GM23248 (cell line): Measurements from ENCODE around the gene CD59. TPM values are rescaled to one million over a fixed set of nuclear protein-coding genes. Genes with fewer than 3 reads are reported as not detected.

Experiments
- DNase-seq: peaks from one replicate; pipeline ENCODE4 v3.0.0-alpha.2; 2015
- H2AFZ ChIP-seq: fragments of 200-600 bp; sonication (generic); 2 replicates; pipeline ENCODE4 v1.6.1; 2016; ENCODE audit warnings: antibody characterized with exemption
- H3F3A ChIP-seq: fragments of 200-600 bp; sonication (generic); 2 replicates; pipeline ENCODE4 v1.6.1; 2016; ENCODE audit warnings: mild to moderate bottlenecking, antibody characterized with exemption, mixed run types; ENCODE audit not compliant: insufficient read depth
- H3K27ac ChIP-seq: fragments of 200-600 bp; sonication (generic); 2 replicates; pipeline ENCODE4 v1.5.1; 2016; ENCODE audit warnings: mild to moderate bottlenecking
- H3K27me3 ChIP-seq: fragments of 200-600 bp; sonication (generic); replicated peaks from 2 replicates; pipeline ENCODE4 v1.6.1; 2016; ENCODE audit warnings: mild to moderate bottlenecking; ENCODE audit not compliant: insufficient read depth
- H3K36me3 ChIP-seq: fragments of 200-600 bp; sonication (generic); 2 replicates; pipeline ENCODE4 v1.6.1; 2016; ENCODE audit warnings: low read depth, mild to moderate bottlenecking
- H3K4me1 ChIP-seq: fragments of 200-600 bp; sonication (generic); 2 replicates; pipeline ENCODE4 v1.6.1; 2016; ENCODE audit warnings: mild to moderate bottlenecking; ENCODE audit not compliant: insufficient read depth
- H3K4me2 ChIP-seq: fragments of 200-600 bp; sonication (generic); one replicate; pipeline ENCODE4 v1.6.1; 2016; ENCODE audit warnings: mild to moderate bottlenecking; ENCODE audit not compliant: unreplicated experiment
- H3K4me3 ChIP-seq: fragments of 200-600 bp; sonication (generic); 2 replicates; pipeline ENCODE4 v1.5.1; 2016; ENCODE audit warnings: mild to moderate bottlenecking
- H3K79me2 ChIP-seq: fragments of 200-600 bp; sonication (generic); 2 replicates; pipeline ENCODE4 v1.6.1; 2016; ENCODE audit warnings: mild to moderate bottlenecking; ENCODE audit not compliant: insufficient read depth
- H3K9ac ChIP-seq: fragments of 200-600 bp; sonication (generic); 2 replicates; pipeline ENCODE4 v1.6.1; 2016; ENCODE audit warnings: mild to moderate bottlenecking
- H3K9me2 ChIP-seq: fragments of 200-600 bp; sonication (generic); 2 replicates; pipeline ENCODE4 v1.6.1; 2016; ENCODE audit warnings: mixed run types, mild to moderate bottlenecking, moderate library complexity; ENCODE audit not compliant: insufficient read depth
- H3K9me3 ChIP-seq: fragments of 200-600 bp; sonication (generic); one replicate; pipeline ENCODE4 v1.6.1; 2017; ENCODE audit warnings: low read depth
- H4K20me1 ChIP-seq: fragments of 200-600 bp; sonication (generic); 2 replicates; pipeline ENCODE4 v1.6.0; 2016; ENCODE audit not compliant: insufficient read depth
- EZH2 ChIP-seq: fragments of 200-600 bp; sonication (generic); IDR thresholded peaks from 2 replicates; pipeline ENCODE4 v1.6.1; 2018; ENCODE audit warnings: antibody characterized with exemption, mild to moderate bottlenecking; ENCODE audit not compliant: insufficient read depth, poor library complexity, severe bottlenecking
- EZH2phosphoT487 ChIP-seq: fragments of 200-600 bp; sonication (generic); IDR thresholded peaks from 2 replicates; pipeline ENCODE4 v1.6.1; 2018; ENCODE audit warnings: antibody characterized with exemption, moderate library complexity, mild to moderate bottlenecking, low read depth; ENCODE audit not compliant: insufficient read depth
- WGBS, 2 experiments: methylation state at CpG; one replicate each; pipeline ENCODE4 v1.1.6; 2015 to 2017; ENCODE audit warnings: low lambda C conversion rate in 2 of 2, low coverage in 1 of 2; ENCODE audit errors: missing lambda C conversion rate in 2 of 2; 5-methylcytosine and 5-hydroxymethylcytosine counted together
- in situ Hi-C: fragments of 300-500 bp; cut with MboI; formaldehyde crosslinking; loops from 2 replicates; pipeline ENCODE4 v1.15.0; 2020
- polyA plus RNA-seq: library from polyadenylated mRNA; unstranded; fragments of >200 nt; fragmentation: Nextera tagmentation; extraction: Ambion mirVana; gene quantifications from 2 replicates; pipeline ENCODE4 v1.2.1, GENCODE V29; 2016
- total RNA-seq: library from RNA; depleted of rRNA; stranded (reverse); fragments of >200 nt; shearing (Covaris generic); gene quantifications from 2 replicates; pipeline ENCODE4 v1.2.3, GENCODE V29; 2014

The CD59 gene
- total and polyA plus RNA-seq, 2 experiments from 2014 or later: 1,314 to 2,015 TPM

GRCh38 chr11:33668951-33669596 is 67.1 kb downstream of the CD59 start:
- DNase-seq: no peak
- Histone ChIP-seq H3K4me1 (peaks cover 44% of the 10 kb centered on the region), H3K79me2 (no peaks in the 10 kb centered on the region), H4K20me1 (no peaks in the 10 kb centered on the region), H3K9me2 (no peaks in the 10 kb centered on the region), H3K36me3 (peaks cover 15% of the 10 kb centered on the region; the same call in 1 of the 2 replicates), H3K9me3 (no peaks in the 10 kb centered on the region), H3K27me3 (no peaks in the 10 kb centered on the region), H3K4me2 (no peak overlapping the region), H3F3A (peaks cover 57% of the 10 kb centered on the region), H3K9ac (no peak overlapping the region), H3K27ac (peak overlapping the region; percentile 90), H2AFZ (no peak overlapping the region), H3K4me3 (no peak overlapping the region)
- 95 to 98% methylated on average over 6 of the region's 6 CpGs for WGBS, 2 experiments
- no peak for TF ChIP-seq EZH2phosphoT487
- no peak for TF ChIP-seq EZH2
- in situ Hi-C loops: no loop called here

GRCh38 chr11:33668468-33668825 is 67.8 kb downstream of the CD59 start:
- in situ Hi-C loops: no loop called here
- Histone ChIP-seq H3K79me2 (no peaks in the 10 kb centered on the region), H3K36me3 (peaks cover 15% of the 10 kb centered on the region; the same call in 1 of the 2 replicates), H4K20me1 (no peaks in the 10 kb centered on the region), H3K9me2 (no peaks in the 10 kb centered on the region), H3K4me1 (peaks cover 38% of the 10 kb centered on the region), H3K4me2 (no peak overlapping the region), H2AFZ (no peak overlapping the region), H3K4me3 (no peak overlapping the region), H3F3A (peaks cover 51% of the 10 kb centered on the region), H3K9ac (no peak overlapping the region), H3K9me3 (no peaks in the 10 kb centered on the region), H3K27me3 (no peaks in the 10 kb centered on the region), H3K27ac (no peak overlapping the region)
- DNase-seq: no peak
- 97 to 99% methylated on average over 6 of the region's 6 CpGs for WGBS, 2 experiments
- TF ChIP-seq EZH2phosphoT487 (no peak), EZH2 (no peak)

- H3K27ac ChIP-seq: no peak overlapping the region
- H3F3A ChIP-seq: peaks cover 46% of the 10 kb centered on the region
- peaks cover 35% of the 10 kb centered on the region for H3K4me1 ChIP-seq
- in situ Hi-C loops: no loop called here
- TF ChIP-seq EZH2phosphoT487: no peak
- no peak for TF ChIP-seq EZH2
- peaks cover 15% of the 10 kb centered on the region; the same call in 1 of the 2 replicates for H3K36me3 ChIP-seq
- no peak overlapping the region for H3K9ac ChIP-seq
- H2AFZ ChIP-seq: no peak overlapping the region
- DNase-seq: no peak
- H3K4me2 ChIP-seq: no peak overlapping the region
- no peaks in the 10 kb centered on the region for H4K20me1 ChIP-seq
- no peaks in the 10 kb centered on the region for H3K79me2 ChIP-seq
- no peaks in the 10 kb centered on the region for H3K9me3 ChIP-seq
- H3K4me3 ChIP-seq: no peak overlapping the region
- H3K9me2 ChIP-seq: no peaks in the 10 kb centered on the region
- no peaks in the 10 kb centered on the region for H3K27me3 ChIP-seq
- 92 to 93% methylated on average over 15 to 18 of the region's 18 CpGs for WGBS, 2 experiments
Observed at GRCh38 chr11:33667819-33668467, 68.3 kb downstream of the CD59 start.

GRCh38 chr11:33665350-33666106 is 70.7 kb downstream of the CD59 start:
- Histone ChIP-seq H3K9me3 (no peaks in the 10 kb centered on the region), H2AFZ (no peak overlapping the region), H3F3A (peaks cover 32% of the 10 kb centered on the region), H4K20me1 (no peaks in the 10 kb centered on the region), H3K4me3 (no peak overlapping the region), H3K27me3 (no peaks in the 10 kb centered on the region), H3K79me2 (no peaks in the 10 kb centered on the region), H3K9me2 (no peaks in the 10 kb centered on the region), H3K36me3 (peaks cover 22% of the 10 kb centered on the region; the same call in 1 of the 2 replicates), H3K9ac (no peak overlapping the region), H3K4me1 (peaks cover 17% of the 10 kb centered on the region), H3K27ac (no peak overlapping the region), H3K4me2 (no peak overlapping the region)
- DNase-seq: no peak
- in situ Hi-C loops: no loop called here
- WGBS, 2 experiments: 84 to 96% methylated on average over 5 to 6 of the region's 6 CpGs
- no peak for TF ChIP-seq EZH2phosphoT487
- no peak for TF ChIP-seq EZH2
